ENCODE data around the gene NHSL2. TPM values are rescaled to one million over a fixed set of nuclear protein-coding genes. Genes with fewer than 3 reads are reported as not detected.
A peak's percentile ranks its signal among the peaks of the same experiment; 100 is the strongest.

NHSL2 gene
- total and polyA plus RNA-seq, 2 experiments from 2014 or later, result 4.7 to 9.5 TPM

- Histone ChIP-seq H3F3A (replicated peaks; ENCODE audit: low read depth) (no peaks in the 10 kb centered on the region), H2AFZ (no peak overlapping the region), H3K4me2 (peak overlapping the region; percentile 62; the same call in 1 of the 2 replicates), H3K27ac (ENCODE audit: low read depth) (peak overlapping the region; percentile 69; the same call in 1 of the 2 replicates), H3K27me3 (ENCODE audit: insufficient read depth) (no peaks in the 10 kb centered on the region), H4K20me1 (replicated peaks; ENCODE audit: insufficient read depth) (no peaks in the 10 kb centered on the region), H3K9me2 (ENCODE audit: insufficient read depth) (no peaks in the 10 kb centered on the region), H3K4me3 (peak overlapping the region; percentile 20; the same call in 1 of the 2 replicates), H3K79me2 (replicated peaks; ENCODE audit: insufficient read depth) (peaks cover 9% of the 10 kb centered on the region), H3K36me3 (ENCODE audit: insufficient read depth) (no peaks in the 10 kb centered on the region), H3K4me1 (ENCODE audit: insufficient read depth) (peaks cover 27% of the 10 kb centered on the region)
- Mint-ChIP-seq H3K4me1 (peaks cover 45% of the 10 kb centered on the region), H3K27ac (peak overlapping the region; percentile 63), H3K36me3 (ENCODE audit: low read depth) (peaks cover 2% of the 10 kb centered on the region; the same call in 1 of the 3 replicates), H3K4me3 (peak overlapping the region; percentile 56), H3K9me3 (no peaks in the 10 kb centered on the region), H3K27me3 (ENCODE audit: insufficient read depth, low read depth, poor library complexity) (peaks cover 5% of the 10 kb centered on the region)
- ATAC-seq (peak; percentile 94), DNase-seq (ENCODE audit: low spot score) (peak; percentile 77)
- TF ChIP-seq CTCF (conservative IDR thresholded peaks at IDR 0.05; ENCODE audit: low read depth in 2 of 2) (peak; percentile 51 to 84), ZNF331 (CRISPR knock-in tag; IDR thresholded peaks at IDR 0.05; ENCODE audit: low read depth) (no peak)
These were observed 93.4 kb downstream of the NHSL2 start for GRCh38 chrX:72003811-72004750.

GRCh38 chrX:72005046-72005445 lies 94.4 kb downstream of the NHSL2 start:
- no peaks in the 10 kb centered on the region for H3K9me2 ChIP-seq (ENCODE audit: insufficient read depth)
- H3K4me1 ChIP-seq (ENCODE audit: insufficient read depth), result peaks cover 27% of the 10 kb centered on the region
- no peak overlapping the region for H3K4me3 Mint-ChIP-seq
- ATAC-seq (no peak), DNase-seq (ENCODE audit: low spot score) (no peak)
- 0 out of 2 replicates have a peak overlapping the region, but pooled peaks have one; percentile 20 for H3K4me3 ChIP-seq
- peaks cover 43% of the 10 kb centered on the region for H3K4me1 Mint-ChIP-seq
- H3K4me2 ChIP-seq, result peak overlapping the region; percentile 62; the same call in 1 of the 2 replicates
- H2AFZ ChIP-seq, result no peak overlapping the region
- no peaks in the 10 kb centered on the region for H4K20me1 ChIP-seq (replicated peaks; ENCODE audit: insufficient read depth)
- H3K27ac Mint-ChIP-seq, result no peak overlapping the region
- H3K36me3 ChIP-seq (ENCODE audit: insufficient read depth), result no peaks in the 10 kb centered on the region
- H3K27me3 ChIP-seq (ENCODE audit: insufficient read depth), result no peaks in the 10 kb centered on the region
- peaks cover 5% of the 10 kb centered on the region for H3K27me3 Mint-ChIP-seq (ENCODE audit: insufficient read depth, low read depth, poor library complexity)
- H3K79me2 ChIP-seq (replicated peaks; ENCODE audit: insufficient read depth), result peaks cover 9% of the 10 kb centered on the region
- peaks cover 10% of the 10 kb centered on the region; the same call in 2 of the 3 replicates for H3K36me3 Mint-ChIP-seq (ENCODE audit: low read depth)
- no peaks in the 10 kb centered on the region for H3F3A ChIP-seq (replicated peaks; ENCODE audit: low read depth)
- H3K9me3 Mint-ChIP-seq, result no peaks in the 10 kb centered on the region
- peak overlapping the region; percentile 69; the same call in 1 of the 2 replicates for H3K27ac ChIP-seq (ENCODE audit: low read depth)
- TF ChIP-seq CTCF (conservative IDR thresholded peaks at IDR 0.05; ENCODE audit: low read depth in 2 of 2) (no peak), ETS1 (IDR thresholded peaks at IDR 0.05) (no peak), EZH2phosphoT487 (IDR thresholded peaks at IDR 0.05; ENCODE audit: unreplicated experiment) (no peak), CREB1 (CRISPR knock-in tag; IDR thresholded peaks at IDR 0.05; ENCODE audit: low read depth) (no peak), NANOG (IDR thresholded peaks at IDR 0.05; ENCODE audit: borderline replicate concordance) (no peak), ZNF462 (CRISPR knock-in tag; IDR thresholded peaks at IDR 0.05) (no peak), JUNB (IDR thresholded peaks at IDR 0.05; ENCODE audit: unreplicated experiment) (no peak)

Measured in GM23338 (cell line).